ENCODE data around the gene HMCN1.

Gene HMCN1

DNA sequence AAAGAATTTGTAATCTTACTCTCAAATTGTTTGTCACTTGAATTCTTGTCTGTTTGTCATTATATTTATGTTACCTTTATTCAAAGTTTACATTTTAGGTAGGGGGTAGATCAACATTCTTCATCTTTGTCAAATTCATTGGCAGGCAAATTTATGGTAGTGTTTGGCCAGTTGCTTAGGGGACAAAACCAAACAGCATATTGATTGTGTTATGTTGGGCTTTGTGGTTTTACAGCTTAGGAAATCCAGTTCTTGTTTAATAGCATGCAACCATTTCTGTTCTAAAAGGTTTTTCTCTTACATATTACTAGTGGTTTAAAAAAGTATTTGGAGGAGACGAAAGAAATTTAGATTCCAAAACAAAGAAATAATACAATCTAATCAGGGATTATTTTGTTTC, 91.4 kb downstream of the HMCN1 start:
- Histone ChIP-seq H3K4me3 (ENCODE audit: insufficient read length, low read depth) (no peak overlapping the region), H3K27me3 (ENCODE audit: insufficient read depth, insufficient read length) (no peaks in the 10 kb centered on the region), H3K36me3 (ENCODE audit: insufficient read depth, insufficient read length, low read length) (no peaks in the 10 kb centered on the region), H3K4me1 (ENCODE audit: insufficient read depth, insufficient read length) (no peaks in the 10 kb centered on the region), H3K9me3 (ENCODE audit: insufficient read depth, low read length) (no peaks in the 10 kb centered on the region), H3K9ac (ENCODE audit: insufficient read length, low read depth) (no peak overlapping the region)
- TF ChIP-seq ZNF274 (IDR thresholded peaks at IDR 0.05; ENCODE audit: low read depth, low read length) (no peak), YY1 (IDR thresholded peaks at IDR 0.05; ENCODE audit: insufficient read depth, insufficient read length) (no peak), SUZ12 (IDR thresholded peaks at IDR 0.05; ENCODE audit: extremely low read depth, insufficient read depth, insufficient read length) (no peak)
- no peak for DNase-seq (ENCODE audit: low read depth, low spot score)

DNA sequence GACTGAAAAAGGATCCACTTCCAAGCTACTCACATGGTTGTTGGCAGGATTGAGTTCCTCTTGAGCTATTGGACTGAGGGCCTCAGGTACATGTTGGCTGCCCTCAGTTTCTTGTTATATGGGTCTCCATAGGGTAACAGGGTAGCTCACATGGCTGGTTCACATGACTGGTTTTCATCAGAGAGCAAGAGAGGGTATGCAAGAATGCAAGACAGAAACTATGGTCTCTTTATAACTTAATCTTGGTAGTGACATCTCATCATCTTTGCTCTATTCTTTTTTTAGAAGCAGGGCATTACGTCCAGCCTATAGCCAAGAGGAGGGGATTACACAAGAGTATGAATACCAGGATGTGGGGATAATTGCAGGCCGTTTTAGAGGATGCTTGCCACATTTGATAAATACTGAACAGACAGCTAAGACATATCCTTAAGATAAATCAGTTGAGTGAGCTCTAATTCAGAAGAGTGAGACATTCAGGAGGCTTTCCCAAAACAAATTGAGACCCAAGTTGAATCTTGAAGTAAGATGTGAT, 100.2 kb downstream of the HMCN1 start:
- Histone ChIP-seq H3K36me3 (ENCODE audit: insufficient read depth, insufficient read length, low read length) (no peaks in the 10 kb centered on the region), H3K9ac (ENCODE audit: insufficient read length, low read depth) (no peak overlapping the region), H3K4me1 (ENCODE audit: insufficient read depth, insufficient read length) (no peaks in the 10 kb centered on the region), H3K27me3 (ENCODE audit: insufficient read depth, insufficient read length) (no peaks in the 10 kb centered on the region), H3K9me3 (ENCODE audit: insufficient read depth, low read length) (no peaks in the 10 kb centered on the region), H3K4me3 (ENCODE audit: insufficient read length, low read depth) (no peak overlapping the region)
- DNase-seq (ENCODE audit: low read depth, low spot score): no peak
- TF ChIP-seq SUZ12 (IDR thresholded peaks at IDR 0.05; ENCODE audit: extremely low read depth, insufficient read depth, insufficient read length) (no peak), ZNF274 (IDR thresholded peaks at IDR 0.05; ENCODE audit: low read depth, low read length) (no peak), YY1 (IDR thresholded peaks at IDR 0.05; ENCODE audit: insufficient read depth, insufficient read length) (no peak)

DNA sequence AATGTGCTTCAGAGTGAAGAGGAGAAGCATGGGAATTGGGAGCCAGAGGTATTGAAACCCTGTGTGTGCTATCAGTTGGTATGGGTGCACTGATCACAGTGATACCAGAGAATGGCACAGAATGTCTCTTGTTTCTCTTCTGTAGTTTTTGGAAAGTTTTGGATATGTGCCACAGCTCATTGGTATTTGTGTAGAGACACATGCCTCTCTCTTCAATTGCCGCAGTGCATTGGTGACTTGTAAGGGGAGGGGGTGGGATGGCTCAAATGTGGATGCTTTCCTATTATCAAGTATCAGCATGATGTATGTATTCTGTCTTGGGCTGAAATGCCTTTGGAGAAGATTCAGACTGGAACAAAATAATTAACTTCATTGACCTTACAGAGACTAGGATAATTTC, 101.0 kb downstream of the HMCN1 start:
- H3K4me3 ChIP-seq (ENCODE audit: insufficient read length, low read depth): no peak overlapping the region
- no peak overlapping the region for H3K9ac ChIP-seq (ENCODE audit: insufficient read length, low read depth)
- no peak for TF ChIP-seq YY1 (IDR thresholded peaks at IDR 0.05; ENCODE audit: insufficient read depth, insufficient read length)
- H3K9me3 ChIP-seq (ENCODE audit: insufficient read depth, low read length): no peaks in the 10 kb centered on the region
- no peaks in the 10 kb centered on the region for H3K27me3 ChIP-seq (ENCODE audit: insufficient read depth, insufficient read length)
- no peaks in the 10 kb centered on the region for H3K36me3 ChIP-seq (ENCODE audit: insufficient read depth, insufficient read length, low read length)
- DNase-seq (ENCODE audit: low read depth, low spot score): no peak
- H3K4me1 ChIP-seq (ENCODE audit: insufficient read depth, insufficient read length): no peaks in the 10 kb centered on the region

DNA sequence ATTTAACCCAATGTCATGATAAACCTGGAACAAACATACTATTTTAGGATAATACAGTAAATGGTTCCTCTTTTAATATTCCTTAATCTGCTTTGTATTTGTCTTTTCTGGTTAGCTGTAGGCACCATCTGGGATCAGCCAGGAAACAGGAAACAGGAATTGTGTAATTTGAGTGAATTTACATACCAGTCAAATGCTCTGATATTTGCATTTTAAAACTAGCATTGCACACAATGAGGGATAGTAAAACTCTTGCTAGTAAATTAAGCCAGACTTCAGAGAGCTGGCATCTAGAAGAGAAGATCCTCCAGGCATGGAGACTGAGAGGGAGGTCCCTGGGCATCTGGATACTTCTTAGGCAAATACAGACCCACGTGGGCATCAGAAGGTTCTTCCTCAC, 103.5 kb downstream of the HMCN1 start:
- no peak for TF ChIP-seq YY1 (IDR thresholded peaks at IDR 0.05; ENCODE audit: insufficient read depth, insufficient read length)
- TF ChIP-seq ZNF274 (IDR thresholded peaks at IDR 0.05; ENCODE audit: low read depth, low read length): no peak
- TF ChIP-seq SUZ12 (IDR thresholded peaks at IDR 0.05; ENCODE audit: extremely low read depth, insufficient read depth, insufficient read length): no peak
- H3K9me3 ChIP-seq (ENCODE audit: insufficient read depth, low read length): no peaks in the 10 kb centered on the region
- H3K4me3 ChIP-seq (ENCODE audit: insufficient read length, low read depth): no peak overlapping the region
- DNase-seq (ENCODE audit: low read depth, low spot score): no peak
- H3K9ac ChIP-seq (ENCODE audit: insufficient read length, low read depth): no peak overlapping the region
- no peaks in the 10 kb centered on the region for H3K4me1 ChIP-seq (ENCODE audit: insufficient read depth, insufficient read length)
- no peaks in the 10 kb centered on the region for H3K36me3 ChIP-seq (ENCODE audit: insufficient read depth, insufficient read length, low read length)
- no peaks in the 10 kb centered on the region for H3K27me3 ChIP-seq (ENCODE audit: insufficient read depth, insufficient read length)

DNA sequence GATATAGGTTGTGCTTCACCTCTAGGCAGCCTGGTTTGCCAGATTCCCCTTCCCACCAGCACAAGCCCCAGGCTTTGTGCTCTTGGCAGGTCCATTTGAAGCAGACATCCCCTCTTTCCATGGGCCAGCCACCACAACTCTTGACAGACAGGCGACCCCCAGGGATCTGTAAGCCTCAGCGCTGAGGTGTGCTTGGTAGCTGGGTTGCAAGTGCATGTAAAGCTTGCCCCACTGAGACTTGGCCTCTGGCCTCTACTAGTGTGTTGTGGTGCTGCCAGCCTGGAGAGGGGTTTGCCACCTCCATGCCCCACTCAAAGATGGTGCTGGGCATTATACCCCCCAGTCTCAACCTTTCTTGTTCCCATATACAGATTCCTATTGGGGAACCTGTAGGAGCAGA, 103.9 kb downstream of the HMCN1 start:
- no peak for TF ChIP-seq ZNF274 (IDR thresholded peaks at IDR 0.05; ENCODE audit: low read depth, low read length)
- no peak for TF ChIP-seq YY1 (IDR thresholded peaks at IDR 0.05; ENCODE audit: insufficient read depth, insufficient read length)
- TF ChIP-seq SUZ12 (IDR thresholded peaks at IDR 0.05; ENCODE audit: extremely low read depth, insufficient read depth, insufficient read length): no peak
- Histone ChIP-seq H3K27me3 (ENCODE audit: insufficient read depth, insufficient read length) (no peaks in the 10 kb centered on the region), H3K4me3 (ENCODE audit: insufficient read length, low read depth) (no peak overlapping the region), H3K36me3 (ENCODE audit: insufficient read depth, insufficient read length, low read length) (no peaks in the 10 kb centered on the region), H3K9ac (ENCODE audit: insufficient read length, low read depth) (no peak overlapping the region), H3K4me1 (ENCODE audit: insufficient read depth, insufficient read length) (no peaks in the 10 kb centered on the region), H3K9me3 (ENCODE audit: insufficient read depth, low read length) (no peaks in the 10 kb centered on the region)
- no peak for DNase-seq (ENCODE audit: low read depth, low spot score)

DNA sequence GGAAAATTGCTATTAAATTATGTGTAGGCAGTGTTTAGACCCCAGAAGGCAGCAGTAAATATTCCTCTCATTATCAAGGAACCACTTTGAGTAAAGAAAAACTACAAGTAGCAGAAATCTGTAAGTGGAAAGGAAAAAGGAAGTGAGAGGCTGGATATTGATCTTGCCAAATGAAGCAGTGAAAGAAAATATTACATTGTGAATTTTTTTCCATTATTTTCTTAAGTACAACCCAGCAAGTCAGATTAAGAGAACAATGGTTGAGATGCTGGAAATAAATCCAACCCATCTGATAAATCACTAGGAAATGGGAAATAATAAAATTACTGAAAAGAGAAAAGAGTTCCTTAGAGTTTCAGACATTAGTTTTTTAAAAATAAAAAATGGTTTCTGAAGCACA, 106.7 kb downstream of the HMCN1 start:
- Histone ChIP-seq H3K9ac (ENCODE audit: insufficient read length, low read depth) (no peak overlapping the region), H3K27me3 (ENCODE audit: insufficient read depth, insufficient read length) (no peaks in the 10 kb centered on the region), H3K4me1 (ENCODE audit: insufficient read depth, insufficient read length) (no peaks in the 10 kb centered on the region), H3K9me3 (ENCODE audit: insufficient read depth, low read length) (no peaks in the 10 kb centered on the region), H3K36me3 (ENCODE audit: insufficient read depth, insufficient read length, low read length) (no peaks in the 10 kb centered on the region), H3K4me3 (ENCODE audit: insufficient read length, low read depth) (no peak overlapping the region)
- no peak for DNase-seq (ENCODE audit: low read depth, low spot score)
- TF ChIP-seq ZNF274 (IDR thresholded peaks at IDR 0.05; ENCODE audit: low read depth, low read length) (no peak), SUZ12 (IDR thresholded peaks at IDR 0.05; ENCODE audit: extremely low read depth, insufficient read depth, insufficient read length) (no peak), YY1 (IDR thresholded peaks at IDR 0.05; ENCODE audit: insufficient read depth, insufficient read length) (no peak)

DNA sequence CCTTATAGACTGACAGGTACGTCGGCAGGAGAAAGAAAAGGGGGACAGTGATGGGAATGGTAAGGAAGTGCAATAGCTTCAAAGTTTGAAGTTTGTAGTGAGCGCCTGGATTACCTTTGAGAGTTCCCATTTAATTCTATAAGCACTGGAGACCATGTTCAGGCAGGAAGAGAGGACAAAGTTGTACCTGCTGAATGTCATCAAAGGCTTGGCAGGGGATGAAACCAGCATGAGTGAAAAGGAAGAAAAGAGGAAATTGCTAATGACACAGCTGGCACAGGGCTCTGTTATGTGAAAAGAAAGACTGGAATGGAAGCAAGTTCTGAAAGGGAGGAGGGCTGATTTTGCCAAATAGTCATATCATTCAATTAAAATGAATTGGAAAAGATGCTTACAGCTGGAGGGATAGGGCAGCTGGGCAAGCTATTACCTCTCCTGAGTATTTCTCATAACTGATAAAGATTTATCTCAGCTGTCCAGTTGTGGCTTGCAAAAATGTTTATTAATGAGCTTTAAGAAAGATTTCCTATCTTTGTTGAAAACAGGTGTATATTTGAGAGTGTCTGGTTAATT, 109.2 kb downstream of the HMCN1 start:
- Histone ChIP-seq H3K27me3 (ENCODE audit: insufficient read depth, insufficient read length) (no peaks in the 10 kb centered on the region), H3K9ac (ENCODE audit: insufficient read length, low read depth) (no peak overlapping the region), H3K4me3 (ENCODE audit: insufficient read length, low read depth) (no peak overlapping the region), H3K4me1 (ENCODE audit: insufficient read depth, insufficient read length) (no peaks in the 10 kb centered on the region), H3K9me3 (ENCODE audit: insufficient read depth, low read length) (no peaks in the 10 kb centered on the region), H3K36me3 (ENCODE audit: insufficient read depth, insufficient read length, low read length) (no peaks in the 10 kb centered on the region)
- TF ChIP-seq SUZ12 (IDR thresholded peaks at IDR 0.05; ENCODE audit: extremely low read depth, insufficient read depth, insufficient read length) (no peak), YY1 (IDR thresholded peaks at IDR 0.05; ENCODE audit: insufficient read depth, insufficient read length) (no peak), ZNF274 (IDR thresholded peaks at IDR 0.05; ENCODE audit: low read depth, low read length) (no peak)
- DNase-seq (ENCODE audit: low read depth, low spot score): no peak

Measured in NT2/D1 (cell line).